ENCODE data around the gene PLCXD3.

The PLCXD3 gene

DNA sequence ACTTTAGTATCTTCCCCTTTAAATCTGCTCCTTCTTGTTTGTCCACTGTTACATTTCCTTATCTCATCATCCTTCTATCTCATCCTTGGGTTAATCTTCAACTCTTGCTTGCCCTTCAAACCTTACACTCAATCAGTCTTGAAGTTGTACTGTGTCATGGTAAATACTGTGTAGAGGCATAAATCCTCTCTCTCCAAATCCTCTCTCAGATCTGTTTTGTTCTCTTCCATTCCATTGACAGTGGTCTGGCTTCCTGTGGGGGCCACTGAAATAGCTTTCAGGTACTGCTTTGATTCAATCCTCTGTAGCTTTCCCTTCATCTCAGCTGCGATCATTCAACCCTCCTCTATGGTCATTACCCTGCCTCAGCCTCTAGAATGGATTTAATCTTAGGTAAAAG is 104.0 kb downstream of the PLCXD3 start:
- Histone ChIP-seq H3K27me3 (ENCODE audit: low read depth, low read length) (no peaks in the 10 kb centered on the region), H3K36me3 (replicated peaks; ENCODE audit: low read depth, low read length) (no peaks in the 10 kb centered on the region), H3K9me3 (ENCODE audit: insufficient read depth, low read length) (no peaks in the 10 kb centered on the region), H3K27ac (ENCODE audit: low read length) (no peak overlapping the region), H3K4me1 (ENCODE audit: low read length) (no peaks in the 10 kb centered on the region), H3K9ac (ENCODE audit: low read length) (no peak overlapping the region), H3K4me2 (ENCODE audit: low read length) (no peak overlapping the region), H3K4me3 (ENCODE audit: low read length) (no peak overlapping the region), H4K20me1 (ENCODE audit: insufficient read depth, low read length) (no peaks in the 10 kb centered on the region), H3K79me2 (ENCODE audit: low read length) (no peaks in the 10 kb centered on the region), H2AFZ (ENCODE audit: low read depth, low read length) (no peak overlapping the region)
- TF ChIP-seq, protein P1, sequence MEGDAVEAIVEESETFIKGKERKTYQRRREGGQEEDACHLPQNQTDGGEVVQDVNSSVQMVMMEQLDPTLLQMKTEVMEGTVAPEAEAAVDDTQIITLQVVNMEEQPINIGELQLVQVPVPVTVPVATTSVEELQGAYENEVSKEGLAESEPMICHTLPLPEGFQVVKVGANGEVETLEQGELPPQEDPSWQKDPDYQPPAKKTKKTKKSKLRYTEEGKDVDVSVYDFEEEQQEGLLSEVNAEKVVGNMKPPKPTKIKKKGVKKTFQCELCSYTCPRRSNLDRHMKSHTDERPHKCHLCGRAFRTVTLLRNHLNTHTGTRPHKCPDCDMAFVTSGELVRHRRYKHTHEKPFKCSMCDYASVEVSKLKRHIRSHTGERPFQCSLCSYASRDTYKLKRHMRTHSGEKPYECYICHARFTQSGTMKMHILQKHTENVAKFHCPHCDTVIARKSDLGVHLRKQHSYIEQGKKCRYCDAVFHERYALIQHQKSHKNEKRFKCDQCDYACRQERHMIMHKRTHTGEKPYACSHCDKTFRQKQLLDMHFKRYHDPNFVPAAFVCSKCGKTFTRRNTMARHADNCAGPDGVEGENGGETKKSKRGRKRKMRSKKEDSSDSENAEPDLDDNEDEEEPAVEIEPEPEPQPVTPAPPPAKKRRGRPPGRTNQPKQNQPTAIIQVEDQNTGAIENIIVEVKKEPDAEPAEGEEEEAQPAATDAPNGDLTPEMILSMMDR (IDR thresholded peaks at IDR 0.05; ENCODE audit: low read depth, low read length) = no peak
- TF ChIP-seq EZH2phosphoT487 (IDR thresholded peaks at IDR 0.05; ENCODE audit: low read depth) = no peak

DNA sequence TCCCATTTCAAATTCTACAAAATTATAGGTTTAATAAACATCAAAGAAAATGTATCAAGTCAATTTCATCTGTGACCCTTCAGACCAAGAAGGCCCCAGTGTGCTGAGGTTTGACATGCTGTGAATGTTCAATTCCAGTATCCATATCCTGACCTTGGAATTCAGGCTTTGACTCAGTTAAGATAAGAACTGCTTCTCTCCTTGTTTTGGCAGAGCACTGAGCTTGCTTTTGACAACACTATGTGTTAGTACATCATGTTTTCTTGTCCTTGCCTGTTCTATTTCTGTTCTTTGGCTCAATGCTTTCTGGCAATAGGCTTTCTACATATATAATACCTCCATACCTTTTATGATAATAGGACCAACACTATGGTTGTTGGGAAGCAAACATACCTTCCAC is 105.6 kb downstream of the PLCXD3 start:
- TF ChIP-seq, protein P1 (IDR thresholded peaks at IDR 0.05; ENCODE audit: low read depth, low read length) = no peak
- no peak for TF ChIP-seq EZH2phosphoT487 (IDR thresholded peaks at IDR 0.05; ENCODE audit: low read depth)
- H3K4me3 ChIP-seq (ENCODE audit: low read length) = no peak overlapping the region
- H3K9me3 ChIP-seq (ENCODE audit: insufficient read depth, low read length) = no peaks in the 10 kb centered on the region
- H3K4me1 ChIP-seq (ENCODE audit: low read length) = no peaks in the 10 kb centered on the region
- H3K36me3 ChIP-seq (replicated peaks; ENCODE audit: low read depth, low read length) = no peaks in the 10 kb centered on the region
- H3K27me3 ChIP-seq (ENCODE audit: low read depth, low read length) = no peaks in the 10 kb centered on the region
- no peaks in the 10 kb centered on the region for H3K79me2 ChIP-seq (ENCODE audit: low read length)
- no peak overlapping the region for H3K9ac ChIP-seq (ENCODE audit: low read length)
- no peak overlapping the region for H3K4me2 ChIP-seq (ENCODE audit: low read length)
- H2AFZ ChIP-seq (ENCODE audit: low read depth, low read length) = no peak overlapping the region
- no peak overlapping the region for H3K27ac ChIP-seq (ENCODE audit: low read length)
- H4K20me1 ChIP-seq (ENCODE audit: insufficient read depth, low read length) = no peaks in the 10 kb centered on the region

DNA sequence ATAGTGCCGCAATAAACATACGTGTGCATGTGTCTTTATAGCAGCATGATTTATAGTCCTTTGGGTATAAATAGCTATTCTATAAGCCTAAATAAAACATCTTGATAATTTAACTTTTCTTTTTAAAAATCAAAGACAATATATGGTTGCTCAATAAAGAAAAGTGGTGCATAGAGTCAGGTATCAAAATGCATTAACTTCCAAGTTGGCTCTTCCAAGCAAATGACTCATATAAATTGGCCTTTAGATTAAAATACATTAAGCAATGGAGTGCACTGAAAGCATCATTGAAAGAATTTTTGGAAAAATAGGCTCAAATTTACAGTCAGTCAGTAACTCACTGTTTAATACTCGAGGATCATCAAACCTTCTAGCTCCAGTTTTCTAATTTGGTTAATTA is 106.6 kb downstream of the PLCXD3 start:
- H3K4me1 ChIP-seq (ENCODE audit: low read length) = no peaks in the 10 kb centered on the region
- TF ChIP-seq, protein P1 (IDR thresholded peaks at IDR 0.05; ENCODE audit: low read depth, low read length) = no peak
- no peak for TF ChIP-seq EZH2phosphoT487 (IDR thresholded peaks at IDR 0.05; ENCODE audit: low read depth)
- H3K9ac ChIP-seq (ENCODE audit: low read length) = no peak overlapping the region
- H2AFZ ChIP-seq (ENCODE audit: low read depth, low read length) = no peak overlapping the region
- H3K9me3 ChIP-seq (ENCODE audit: insufficient read depth, low read length) = no peaks in the 10 kb centered on the region
- H3K27ac ChIP-seq (ENCODE audit: low read length) = no peak overlapping the region
- H4K20me1 ChIP-seq (ENCODE audit: insufficient read depth, low read length) = no peaks in the 10 kb centered on the region
- no peak overlapping the region for H3K4me2 ChIP-seq (ENCODE audit: low read length)
- no peak overlapping the region for H3K4me3 ChIP-seq (ENCODE audit: low read length)
- no peaks in the 10 kb centered on the region for H3K27me3 ChIP-seq (ENCODE audit: low read depth, low read length)
- no peaks in the 10 kb centered on the region for H3K36me3 ChIP-seq (replicated peaks; ENCODE audit: low read depth, low read length)
- no peaks in the 10 kb centered on the region for H3K79me2 ChIP-seq (ENCODE audit: low read length)

DNA sequence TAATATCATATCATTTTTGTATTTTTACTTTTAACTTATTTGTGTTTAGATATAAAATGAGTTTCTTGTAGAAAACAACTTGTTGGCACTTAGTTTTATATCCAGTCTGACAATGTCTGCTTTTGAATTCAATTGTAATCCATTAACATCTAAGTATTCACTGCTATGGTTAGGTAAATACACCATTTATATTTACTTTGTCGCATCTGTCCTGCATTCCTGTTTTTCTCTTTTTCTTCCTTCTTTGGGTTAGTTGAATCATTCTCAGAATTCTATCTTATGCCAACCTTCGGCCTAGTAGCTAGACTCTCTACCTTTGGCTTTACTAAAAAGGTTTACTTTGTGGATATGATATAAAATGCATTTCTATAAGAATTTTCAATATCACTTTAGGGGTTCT is 107.6 kb downstream of the PLCXD3 start:
- Histone ChIP-seq H3K4me2 (ENCODE audit: low read length) (no peak overlapping the region), H3K4me1 (ENCODE audit: low read length) (no peaks in the 10 kb centered on the region), H3K36me3 (replicated peaks; ENCODE audit: low read depth, low read length) (no peaks in the 10 kb centered on the region), H3K79me2 (ENCODE audit: low read length) (no peaks in the 10 kb centered on the region), H3K27me3 (ENCODE audit: low read depth, low read length) (no peaks in the 10 kb centered on the region), H2AFZ (ENCODE audit: low read depth, low read length) (no peak overlapping the region), H3K9ac (ENCODE audit: low read length) (no peak overlapping the region), H3K4me3 (ENCODE audit: low read length) (no peak overlapping the region), H3K27ac (ENCODE audit: low read length) (no peak overlapping the region), H3K9me3 (ENCODE audit: insufficient read depth, low read length) (no peaks in the 10 kb centered on the region), H4K20me1 (ENCODE audit: insufficient read depth, low read length) (no peaks in the 10 kb centered on the region)
- TF ChIP-seq, protein P1 (IDR thresholded peaks at IDR 0.05; ENCODE audit: low read depth, low read length) = no peak
- no peak for TF ChIP-seq EZH2phosphoT487 (IDR thresholded peaks at IDR 0.05; ENCODE audit: low read depth)
